Measurements from ENCODE around the gene FOXP1. TPM values are rescaled to one million over a fixed set of nuclear protein-coding genes. Genes with fewer than 3 reads are reported as not detected.

Gene FOXP1
- polyA plus RNA-seq, 1 experiment = 56.6 TPM

- Histone ChIP-seq H3K9me3 (ENCODE audit: control insufficient read depth, insufficient read depth, low read length) (no peaks in the 10 kb centered on the region), H3K4me3 (ENCODE audit: low read depth, low read length) (no peak overlapping the region), H3K27ac (ENCODE audit: low read depth, low read length) (no peak overlapping the region), H3K27me3 (ENCODE audit: control insufficient read depth, insufficient read depth, low read length) (no peaks in the 10 kb centered on the region)
- TF ChIP-seq, protein P1, sequence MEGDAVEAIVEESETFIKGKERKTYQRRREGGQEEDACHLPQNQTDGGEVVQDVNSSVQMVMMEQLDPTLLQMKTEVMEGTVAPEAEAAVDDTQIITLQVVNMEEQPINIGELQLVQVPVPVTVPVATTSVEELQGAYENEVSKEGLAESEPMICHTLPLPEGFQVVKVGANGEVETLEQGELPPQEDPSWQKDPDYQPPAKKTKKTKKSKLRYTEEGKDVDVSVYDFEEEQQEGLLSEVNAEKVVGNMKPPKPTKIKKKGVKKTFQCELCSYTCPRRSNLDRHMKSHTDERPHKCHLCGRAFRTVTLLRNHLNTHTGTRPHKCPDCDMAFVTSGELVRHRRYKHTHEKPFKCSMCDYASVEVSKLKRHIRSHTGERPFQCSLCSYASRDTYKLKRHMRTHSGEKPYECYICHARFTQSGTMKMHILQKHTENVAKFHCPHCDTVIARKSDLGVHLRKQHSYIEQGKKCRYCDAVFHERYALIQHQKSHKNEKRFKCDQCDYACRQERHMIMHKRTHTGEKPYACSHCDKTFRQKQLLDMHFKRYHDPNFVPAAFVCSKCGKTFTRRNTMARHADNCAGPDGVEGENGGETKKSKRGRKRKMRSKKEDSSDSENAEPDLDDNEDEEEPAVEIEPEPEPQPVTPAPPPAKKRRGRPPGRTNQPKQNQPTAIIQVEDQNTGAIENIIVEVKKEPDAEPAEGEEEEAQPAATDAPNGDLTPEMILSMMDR (IDR thresholded peaks at IDR 0.05; ENCODE audit: low read depth, low read length) = no peak
- POLR2A ChIA-PET = no interaction called here
- CTCF ChIA-PET = no interaction called here
- DNase-seq (ENCODE audit: low read depth, low spot score) = no peak
Measured at GRCh38 chr3:71185733-71186455, 397.6 kb downstream of the FOXP1 start.

GRCh38 chr3:71184252-71184651, 399.3 kb downstream of the FOXP1 start:
- no peak overlapping the region for H3K27ac ChIP-seq (ENCODE audit: low read depth, low read length)
- DNase-seq (ENCODE audit: low read depth, low spot score) = no peak
- H3K27me3 ChIP-seq (ENCODE audit: control insufficient read depth, insufficient read depth, low read length) = no peaks in the 10 kb centered on the region
- ChIA-PET CTCF (interaction anchor here (0.6 kb wide), 1 partner anchor 413 kb away, joined by 3 read pairs; no protein-coding TSS in a partner anchor), POLR2A (no interaction called here)
- TF ChIP-seq, protein P1 (IDR thresholded peaks at IDR 0.05; ENCODE audit: low read depth, low read length) = no peak
- no peaks in the 10 kb centered on the region for H3K9me3 ChIP-seq (ENCODE audit: control insufficient read depth, insufficient read depth, low read length)
- H3K4me3 ChIP-seq (ENCODE audit: low read depth, low read length) = no peak overlapping the region

- DNase-seq (ENCODE audit: low read depth, low spot score) = no peak
- POLR2A ChIA-PET = no interaction called here
- Histone ChIP-seq H3K27ac (ENCODE audit: low read depth, low read length) (no peak overlapping the region), H3K4me3 (ENCODE audit: low read depth, low read length) (no peak overlapping the region), H3K27me3 (ENCODE audit: control insufficient read depth, insufficient read depth, low read length) (no peaks in the 10 kb centered on the region), H3K9me3 (ENCODE audit: control insufficient read depth, insufficient read depth, low read length) (no peaks in the 10 kb centered on the region)
- CTCF ChIA-PET = no interaction called here
- TF ChIP-seq, protein P1 (IDR thresholded peaks at IDR 0.05; ENCODE audit: low read depth, low read length) = no peak
Measured at GRCh38 chr3:71183549-71183948, 400.0 kb downstream of the FOXP1 start.

DNA sequence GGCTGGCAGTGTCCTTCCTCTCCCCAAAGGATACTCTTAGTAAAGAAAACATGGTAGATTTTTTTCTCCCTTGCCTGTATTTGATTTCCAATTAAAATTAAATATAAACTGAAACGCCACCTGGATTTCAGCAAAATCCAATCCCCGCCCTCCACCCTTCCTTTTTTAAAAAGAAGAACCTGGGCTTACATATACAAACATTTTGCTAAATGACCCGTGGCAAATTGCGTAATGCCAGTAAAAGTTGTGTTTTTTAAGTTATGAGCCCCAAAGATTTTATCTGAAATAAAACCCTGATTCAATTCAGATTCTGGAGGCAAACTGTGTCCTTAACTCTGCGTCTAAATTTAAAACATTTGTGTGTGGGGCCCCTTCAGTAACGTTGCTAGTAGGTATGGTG, 403.0 kb downstream of the FOXP1 start:
- Histone ChIP-seq H3K27ac (ENCODE audit: low read depth, low read length) (no peak overlapping the region), H3K9me3 (ENCODE audit: control insufficient read depth, insufficient read depth, low read length) (no peaks in the 10 kb centered on the region), H3K27me3 (ENCODE audit: control insufficient read depth, insufficient read depth, low read length) (no peaks in the 10 kb centered on the region), H3K4me3 (ENCODE audit: low read depth, low read length) (no peak overlapping the region)
- ChIA-PET CTCF (no interaction called here), POLR2A (no interaction called here)
- TF ChIP-seq, protein P1 (IDR thresholded peaks at IDR 0.05; ENCODE audit: low read depth, low read length) = no peak
- no peak for DNase-seq (ENCODE audit: low read depth, low spot score)

DNA sequence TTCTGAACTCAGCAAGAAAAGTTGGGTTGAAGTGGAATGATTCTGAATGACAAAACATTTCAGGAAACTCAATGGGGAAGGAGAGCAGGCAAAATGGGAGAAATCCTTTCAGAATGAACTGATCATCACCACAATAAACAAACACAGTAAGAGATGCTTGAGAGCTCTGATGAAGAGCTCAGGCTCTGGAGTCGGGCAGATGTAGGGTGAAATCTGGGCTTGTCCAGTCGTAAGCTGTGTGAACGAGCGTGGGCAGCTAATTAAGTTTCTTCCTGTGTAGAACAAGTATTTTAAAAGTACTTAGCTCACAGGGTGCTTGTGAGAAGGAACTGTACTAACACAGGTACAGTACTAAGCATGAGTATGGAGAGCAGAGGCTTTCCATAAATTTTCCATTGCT, 406.2 kb downstream of the FOXP1 start:
- CTCF ChIA-PET = no interaction called here
- no peak for DNase-seq (ENCODE audit: low read depth, low spot score)
- H3K27ac ChIP-seq (ENCODE audit: low read depth, low read length) = no peak overlapping the region
- no peak overlapping the region for H3K4me3 ChIP-seq (ENCODE audit: low read depth, low read length)
- H3K27me3 ChIP-seq (ENCODE audit: control insufficient read depth, insufficient read depth, low read length) = no peaks in the 10 kb centered on the region
- no peaks in the 10 kb centered on the region for H3K9me3 ChIP-seq (ENCODE audit: control insufficient read depth, insufficient read depth, low read length)
- POLR2A ChIA-PET = interaction anchor here (0.5 kb wide), 1 partner anchor 109 kb away, joined by 3 read pairs; no protein-coding TSS in a partner anchor
- TF ChIP-seq, protein P1 (IDR thresholded peaks at IDR 0.05; ENCODE audit: low read depth, low read length) = no peak

All from AG04450 (cell line).